Gastroesophageal sphincter (tissue), 4 donors: ENCODE measurements around the gene FGF14. TPM values are rescaled to one million over a fixed set of nuclear protein-coding genes. Genes with fewer than 3 reads are reported as not detected.

Source experiments
- ATAC-seq: fragments of 150-250 bp; one replicate; pipeline ENCODE4 v1.9.1; 2016; ENCODE audit warnings: mild to moderate bottlenecking, moderate library complexity
- H3K27ac ChIP-seq, 4 donors: fragments of 200-600 bp; sonication (generic) in 3 of 4; 1 replicate in 3 of 4; 2 replicates in 1 of 4; pipeline ENCODE4 v1.5.1; 2016 to 2019
- H3K27me3 ChIP-seq: fragments of 200-600 bp; sonication (generic); one replicate; pipeline ENCODE4 v1.5.1; 2019
- H3K36me3 ChIP-seq, 2 donors: fragments of 200-600 bp; sonication (generic); one replicate each; pipeline ENCODE4 v1.5.1; 2019; ENCODE audit warnings: control low read depth in 1 of 2
- H3K4me1 ChIP-seq, 3 donors: fragments of 200-600 bp; sonication (generic); 1 replicate in 2 of 3; 2 replicates in 1 of 3; pipeline ENCODE4 v1.5.1; 2016 to 2019; ENCODE audit warnings: control low read depth in 2 of 3
- H3K4me3 ChIP-seq, 2 donors: fragments of 200-600 bp; sonication (generic); one replicate each; pipeline ENCODE4 v1.5.1; 2019; ENCODE audit warnings: mild to moderate bottlenecking in 1 of 2, moderate library complexity in 1 of 2
- H3K9me3 ChIP-seq, 3 donors: fragments of 200-600 bp; sonication (generic); one replicate each; pipeline ENCODE4 v1.5.1; 2017 to 2019; ENCODE audit warnings: control low read depth in 2 of 3
- CTCF ChIP-seq, 4 experiments: fragments of 200-600 bp in 2 of 4; fragments of 450-650 bp in 2 of 4; sonication (generic) in 1 of 4; IDR thresholded peaks; one replicate each; pipeline ENCODE4 v1.5.1; 2017 to 2019; ENCODE audit warnings: antibody characterized with exemption in 4 of 4, mild to moderate bottlenecking in 2 of 4, moderate library complexity in 2 of 4
- EP300 ChIP-seq: sonication (generic); formaldehyde crosslinking; IDR thresholded peaks from one replicate; pipeline ENCODE4 v1.6.1; 2017; ENCODE audit warnings: antibody characterized with exemption, mild to moderate bottlenecking
- POLR2A ChIP-seq, 2 donors: fragments of 450-650 bp; IDR thresholded peaks; one replicate each; pipeline ENCODE4 v1.6.1; 2017; ENCODE audit warnings: antibody characterized with exemption in 2 of 2, mild to moderate bottlenecking in 2 of 2, moderate library complexity in 1 of 2
- POLR2AphosphoS5 ChIP-seq: sonication (generic); formaldehyde crosslinking; IDR thresholded peaks from one replicate; pipeline ENCODE4 v1.6.1; 2017; ENCODE audit warnings: antibody characterized with exemption
- WGBS, 2 donors: methylation state at CpG; one replicate each; pipeline ENCODE4 v1.1.5; 2018; ENCODE audit warnings: low coverage in 1 of 2; 5-methylcytosine and 5-hydroxymethylcytosine counted together
- total RNA-seq, 4 donors: library from RNA; depleted of rRNA; stranded (reverse); fragments of >200 nt; gene quantifications; one replicate each; pipeline ENCODE4 v1.1.0, GENCODE V29; 2016

Gene FGF14
- total RNA-seq, 4 donors from 2014 or later = 0.31 to 2.0 (median 0.95) TPM

GRCh38 chr13:101837288-101837687 is 564.6 kb downstream of the FGF14 start:
- TF ChIP-seq POLR2A (IDR thresholded peaks at IDR 0.05) = no peak
- no peak for TF ChIP-seq CTCF (IDR thresholded peaks at IDR 0.05)
- no peak for TF ChIP-seq POLR2AphosphoS5
- TF ChIP-seq EP300 = no peak
- H3K4me1 ChIP-seq = no peaks in the 10 kb centered on the region
- H3K9me3 ChIP-seq = no peaks in the 10 kb centered on the region
- ATAC-seq = no peak
- 78 to 82% methylated on average over 2 of the region's 2 CpGs for WGBS, 2 donors
- no peak overlapping the region for H3K4me3 ChIP-seq
- H3K36me3 ChIP-seq = no peaks in the 10 kb centered on the region
- H3K27me3 ChIP-seq = no peaks in the 10 kb centered on the region
- H3K27ac ChIP-seq = no peak overlapping the region

GRCh38 chr13:101835920-101836319 is 565.9 kb downstream of the FGF14 start:
- Histone ChIP-seq H3K36me3 (no peaks in the 10 kb centered on the region), H3K9me3 (peaks cover 0 to 1% (median 0%) of the 10 kb centered on the region in 3 donors), H3K4me3 (no peak overlapping the region), H3K27me3 (no peaks in the 10 kb centered on the region), H3K4me1 (no peaks in the 10 kb centered on the region), H3K27ac (no peak overlapping the region)
- TF ChIP-seq POLR2AphosphoS5 = no peak
- TF ChIP-seq POLR2A (IDR thresholded peaks at IDR 0.05) = no peak
- TF ChIP-seq CTCF (IDR thresholded peaks at IDR 0.05) = no peak
- no peak for TF ChIP-seq EP300
- ATAC-seq = no peak

- TF ChIP-seq POLR2AphosphoS5 (no peak), EP300 (no peak)
- Histone ChIP-seq H3K36me3 (no peaks in the 10 kb centered on the region), H3K27me3 (no peaks in the 10 kb centered on the region), H3K27ac (no peak overlapping the region), H3K4me1 (no peaks in the 10 kb centered on the region), H3K4me3 (no peak overlapping the region), H3K9me3 (peaks cover 0 to 9% (median 0%) of the 10 kb centered on the region in 3 donors)
- ATAC-seq = no peak
- WGBS, 2 donors = 76 to 85% methylated on average over 3 of the region's 3 CpGs
Observed at GRCh38 chr13:101833671-101834070, 568.2 kb downstream of the FGF14 start.

- TF ChIP-seq CTCF (IDR thresholded peaks at IDR 0.05) (no peak), POLR2A (IDR thresholded peaks at IDR 0.05) (no peak), EP300 (no peak), POLR2AphosphoS5 (no peak)
- Histone ChIP-seq H3K4me3 (no peak overlapping the region), H3K27me3 (no peaks in the 10 kb centered on the region), H3K4me1 (no peaks in the 10 kb centered on the region), H3K36me3 (no peaks in the 10 kb centered on the region), H3K9me3 (peaks cover 0 to 9% (median 0%) of the 10 kb centered on the region in 3 donors), H3K27ac (no peak overlapping the region)
- no peak for ATAC-seq
- 76% methylated on average over 2 of the region's 2 CpGs; no CpG with 5 or more reads in 1 of the 2 donors for WGBS, 2 donors
Observed at GRCh38 chr13:101830035-101830434, 571.8 kb downstream of the FGF14 start.

GRCh38 chr13:101829484-101829883 is 572.4 kb downstream of the FGF14 start:
- no peak for ATAC-seq
- TF ChIP-seq EP300 = no peak
- no peak for TF ChIP-seq CTCF (IDR thresholded peaks at IDR 0.05)
- no peak for TF ChIP-seq POLR2A (IDR thresholded peaks at IDR 0.05)
- TF ChIP-seq POLR2AphosphoS5 = no peak
- H3K4me1 ChIP-seq = no peaks in the 10 kb centered on the region

More at GRCh38 chr13:101829484-101829883, 572.4 kb downstream of the FGF14 start:
- WGBS, 2 donors = 64 to 72% methylated on average over 2 of the region's 2 CpGs
- Histone ChIP-seq H3K27ac (no peak overlapping the region), H3K9me3 (peaks cover 0 to 9% (median 0%) of the 10 kb centered on the region in 3 donors), H3K4me3 (no peak overlapping the region), H3K27me3 (no peaks in the 10 kb centered on the region), H3K36me3 (no peaks in the 10 kb centered on the region)
